Epidermal melanocyte (primary cell): ENCODE data around the gene RAET1L.
"Not testable (repeated sequence)": the region's sequence is repeated elsewhere in the genome, so short reads cannot be mapped to it uniquely, and the experiment has no call there.

Source experiments
- DNase-seq: peaks from one replicate; pipeline ENCODE4 v3.0.0; 2011; ENCODE audit warnings: low spot score; ENCODE audit not compliant: insufficient read length

Gene RAET1L

GRCh38 chr6:150044621-150045145 is 19.4 kb upstream of the RAET1L start:
- no peak for DNase-seq

GRCh38 chr6:150043501-150044412 is 18.4 kb upstream of the RAET1L start:
- DNase-seq = no peak

GRCh38 chr6:150043096-150043495 is 17.8 kb upstream of the RAET1L start:
- no peak for DNase-seq

- no peak for DNase-seq
Observed at GRCh38 chr6:150038202-150039062, 13.1 kb upstream of the RAET1L start.

GRCh38 chr6:150037526-150038201 is 12.3 kb upstream of the RAET1L start:
- no peak for DNase-seq

- no peak for DNase-seq
Observed at GRCh38 chr6:150036081-150036480, 10.7 kb upstream of the RAET1L start.

- no peak for DNase-seq
Observed at GRCh38 chr6:150033207-150033771, 8.0 kb upstream of the RAET1L start.

GRCh38 chr6:150032598-150032997 is 7.3 kb upstream of the RAET1L start:
- no peak for DNase-seq

- DNase-seq = no peak
Observed at GRCh38 chr6:150030611-150031010, 5.3 kb upstream of the RAET1L start.

GRCh38 chr6:150029749-150030148 is 4.4 kb upstream of the RAET1L start:
- DNase-seq = no peak

- no peak for DNase-seq
Observed at GRCh38 chr6:150029276-150029675, 3.9 kb upstream of the RAET1L start.

GRCh38 chr6:150028799-150029198 is 3.5 kb upstream of the RAET1L start:
- DNase-seq = no peak

GRCh38 chr6:150027806-150028565 is 2.7 kb upstream of the RAET1L start:
- no peak for DNase-seq

GRCh38 chr6:150026976-150027805 is 1.9 kb upstream of the RAET1L start:
- DNase-seq = no peak

- DNase-seq = no peak
Observed at GRCh38 chr6:150024646-150025155, 631 bp downstream of the RAET1L start.

- DNase-seq = not testable (repeated sequence)
Observed at GRCh38 chr6:150024021-150024420, 1.3 kb downstream of the RAET1L start.

- DNase-seq = not testable (repeated sequence)
Observed at GRCh38 chr6:150021870-150022269, 3.5 kb downstream of the RAET1L start.

- no peak for DNase-seq
Observed at GRCh38 chr6:150018846-150019580, 6.3 kb downstream of the RAET1L start.

GRCh38 chr6:150017186-150017521 is 8.2 kb downstream of the RAET1L start:
- DNase-seq = not testable (repeated sequence)
